CD4-positive, alpha-beta T cell treated with Interleukin-15 for 1 hour (primary cell): ENCODE results near the gene PCCA.
"Not testable (repeated sequence)": the region's sequence is repeated elsewhere in the genome, so short reads cannot be mapped to it uniquely, and the experiment has no call there.

Experiments used
- DNase-seq: peaks from one replicate; pipeline ENCODE4 v3.0.0-alpha.2; 2020

PCCA gene, protein sequence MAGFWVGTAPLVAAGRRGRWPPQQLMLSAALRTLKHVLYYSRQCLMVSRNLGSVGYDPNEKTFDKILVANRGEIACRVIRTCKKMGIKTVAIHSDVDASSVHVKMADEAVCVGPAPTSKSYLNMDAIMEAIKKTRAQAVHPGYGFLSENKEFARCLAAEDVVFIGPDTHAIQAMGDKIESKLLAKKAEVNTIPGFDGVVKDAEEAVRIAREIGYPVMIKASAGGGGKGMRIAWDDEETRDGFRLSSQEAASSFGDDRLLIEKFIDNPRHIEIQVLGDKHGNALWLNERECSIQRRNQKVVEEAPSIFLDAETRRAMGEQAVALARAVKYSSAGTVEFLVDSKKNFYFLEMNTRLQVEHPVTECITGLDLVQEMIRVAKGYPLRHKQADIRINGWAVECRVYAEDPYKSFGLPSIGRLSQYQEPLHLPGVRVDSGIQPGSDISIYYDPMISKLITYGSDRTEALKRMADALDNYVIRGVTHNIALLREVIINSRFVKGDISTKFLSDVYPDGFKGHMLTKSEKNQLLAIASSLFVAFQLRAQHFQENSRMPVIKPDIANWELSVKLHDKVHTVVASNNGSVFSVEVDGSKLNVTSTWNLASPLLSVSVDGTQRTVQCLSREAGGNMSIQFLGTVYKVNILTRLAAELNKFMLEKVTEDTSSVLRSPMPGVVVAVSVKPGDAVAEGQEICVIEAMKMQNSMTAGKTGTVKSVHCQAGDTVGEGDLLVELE

DNA sequence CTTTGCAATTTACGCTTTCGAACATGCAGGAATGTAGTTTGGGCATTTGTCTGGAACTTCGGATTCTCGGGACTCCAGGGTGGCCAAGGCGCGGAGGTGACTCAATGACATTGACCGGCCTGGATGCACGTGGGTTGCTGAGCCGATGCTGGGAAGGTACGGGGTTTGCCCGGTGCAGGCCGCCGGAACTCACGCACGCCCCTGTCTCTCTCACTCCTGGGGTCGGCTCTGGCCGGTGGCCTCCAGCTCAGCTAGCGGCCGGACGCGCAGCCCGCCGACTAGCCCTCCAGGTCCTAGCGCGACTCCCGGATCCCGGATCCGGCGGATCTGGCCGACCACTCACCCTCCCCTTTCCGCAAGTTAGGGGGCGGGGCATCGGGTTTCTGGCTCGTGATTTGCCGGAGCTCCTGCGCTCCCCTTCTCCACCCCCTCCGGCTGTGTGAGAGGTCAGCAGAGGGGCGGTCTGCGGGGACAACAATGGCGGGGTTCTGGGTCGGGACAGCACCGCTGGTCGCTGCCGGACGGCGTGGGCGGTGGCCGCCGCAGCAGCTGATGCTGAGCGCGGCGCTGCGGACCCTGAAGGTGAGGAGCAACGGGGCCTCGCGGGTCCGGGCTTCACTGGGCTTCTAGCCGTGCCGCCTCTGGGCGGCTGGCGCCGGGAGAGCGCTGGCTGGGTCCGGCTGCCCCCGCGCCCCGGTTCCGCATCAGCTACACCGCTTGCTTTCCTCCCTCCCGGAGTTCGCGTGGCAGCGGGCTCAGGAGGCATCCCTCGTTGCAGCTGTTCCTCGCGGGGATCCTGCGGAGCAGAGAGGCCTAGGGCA, at the start of gene PCCA:
Gene PCCA (plus strand): TSS at position 450 of the 821 bp plus-strand sequence. CDS start 28 bp downstream, at position 478.
- peak; percentile 79 for DNase-seq

DNA sequence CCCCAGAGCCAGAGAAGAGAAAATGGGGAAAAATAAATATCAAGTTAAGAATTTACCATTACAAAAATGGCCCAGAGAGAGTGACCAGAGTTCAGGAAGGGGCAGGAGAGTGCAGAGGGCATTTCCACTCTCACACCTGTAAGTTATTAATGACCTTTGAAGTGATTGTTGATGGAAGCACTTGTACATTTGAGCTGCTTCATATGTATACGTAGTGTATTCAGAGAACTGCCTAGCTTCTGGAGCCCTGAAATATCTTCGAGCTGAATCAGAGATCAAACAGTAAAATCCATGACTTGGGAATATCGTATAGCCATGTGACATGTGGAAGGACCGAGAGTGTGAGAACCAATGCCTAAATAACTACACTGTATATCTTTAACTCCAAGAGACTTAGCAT, 49.2 kb upstream of the PCCA start:
- no peak for DNase-seq

DNA sequence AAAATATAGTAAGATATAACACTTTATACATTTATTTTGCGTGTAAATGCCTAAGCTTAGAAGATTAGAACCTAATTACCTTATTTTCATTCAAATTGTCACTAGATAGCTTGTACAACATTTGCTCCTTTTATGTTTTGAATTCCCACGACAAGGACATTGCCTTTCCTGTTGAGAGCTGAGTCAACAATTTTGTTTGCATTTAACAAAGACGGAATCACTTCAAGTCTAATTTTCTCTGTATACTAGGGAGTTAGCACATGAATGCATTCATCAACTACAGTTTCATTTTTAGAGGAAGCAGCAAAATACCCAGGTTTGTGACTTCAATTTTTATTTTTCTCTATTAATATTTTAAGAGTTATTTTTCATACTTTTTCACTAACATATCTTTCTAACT, 48.7 kb upstream of the PCCA start:
- DNase-seq, result no peak

DNA sequence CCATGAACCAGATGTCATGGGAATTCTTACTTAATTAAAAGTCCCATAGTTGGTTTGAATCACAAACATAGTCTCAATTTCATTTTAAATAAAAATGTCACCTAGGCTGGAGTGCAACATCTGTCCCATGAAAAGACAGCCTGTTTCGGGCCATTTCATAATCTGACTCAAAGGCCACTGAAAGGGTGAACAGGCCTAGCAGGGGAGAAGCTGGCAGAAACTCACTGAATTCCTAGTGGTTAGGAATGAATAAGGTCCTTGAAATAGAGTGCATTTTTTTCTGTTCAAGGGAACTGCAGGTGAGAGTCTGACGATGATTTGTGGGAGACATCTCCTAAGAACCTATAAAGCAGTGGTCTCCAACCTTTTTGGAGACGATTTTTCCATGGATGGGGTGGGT, 44.0 kb upstream of the PCCA start:
- DNase-seq, result no peak

DNA sequence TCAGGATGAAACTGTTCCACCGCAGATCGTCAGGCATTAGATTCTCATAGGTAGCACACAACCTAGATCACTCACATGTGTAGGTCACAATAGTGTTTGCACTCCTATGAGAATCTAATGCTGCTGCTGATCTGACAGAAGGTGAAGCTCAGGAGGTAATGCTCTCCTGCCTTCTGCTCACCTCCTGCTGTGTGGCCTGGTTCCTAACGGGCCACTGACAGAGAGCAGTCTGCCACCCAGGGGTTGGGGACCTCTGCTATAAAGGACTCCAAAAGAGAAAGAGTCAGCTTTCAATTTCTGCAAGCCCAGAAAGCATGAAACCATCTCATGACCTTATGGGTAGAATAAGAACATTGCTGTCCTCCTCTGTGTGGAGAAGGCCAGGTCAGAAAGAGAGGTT, 43.5 kb upstream of the PCCA start:
- DNase-seq, result no peak

DNA sequence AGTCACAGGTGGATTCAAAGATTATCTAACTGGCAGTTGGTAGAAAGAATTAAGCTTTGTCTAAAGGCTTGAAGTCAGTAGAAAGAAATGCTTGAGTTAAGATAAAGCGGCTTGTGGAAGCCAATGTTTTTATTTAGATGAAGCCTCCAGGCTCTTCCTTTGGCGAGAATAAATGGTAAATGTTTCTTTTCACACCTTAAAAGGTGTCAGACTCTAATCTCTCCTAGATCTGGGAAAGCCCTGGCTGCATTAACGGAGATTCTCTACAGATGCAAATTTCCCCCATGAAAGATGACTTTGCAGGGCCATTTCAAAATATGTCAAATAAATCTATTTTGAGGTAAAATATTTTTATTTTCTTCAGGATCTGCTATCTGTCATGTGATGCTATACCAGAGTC, 37.8 kb upstream of the PCCA start:
- DNase-seq, result no peak

DNA sequence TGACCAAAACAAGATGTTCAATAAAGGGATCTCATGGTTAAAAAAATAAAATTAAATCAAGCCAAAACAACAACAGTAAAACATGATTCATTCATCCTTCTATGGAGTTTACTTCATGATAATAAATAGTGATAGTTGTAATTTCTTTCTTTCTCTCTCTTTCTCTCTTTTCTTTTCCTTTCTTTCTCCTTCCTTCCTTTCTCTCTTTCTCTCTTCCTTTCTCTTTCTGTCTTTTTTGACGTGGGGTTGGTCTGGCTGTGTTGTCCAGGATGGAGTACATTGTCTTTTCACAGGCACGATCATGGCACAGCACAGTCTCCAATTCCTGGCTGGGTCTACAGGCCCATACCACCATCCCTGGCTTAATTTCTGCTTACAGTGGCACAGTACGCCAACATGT, 29.1 kb upstream of the PCCA start:
- no peak for DNase-seq

DNA sequence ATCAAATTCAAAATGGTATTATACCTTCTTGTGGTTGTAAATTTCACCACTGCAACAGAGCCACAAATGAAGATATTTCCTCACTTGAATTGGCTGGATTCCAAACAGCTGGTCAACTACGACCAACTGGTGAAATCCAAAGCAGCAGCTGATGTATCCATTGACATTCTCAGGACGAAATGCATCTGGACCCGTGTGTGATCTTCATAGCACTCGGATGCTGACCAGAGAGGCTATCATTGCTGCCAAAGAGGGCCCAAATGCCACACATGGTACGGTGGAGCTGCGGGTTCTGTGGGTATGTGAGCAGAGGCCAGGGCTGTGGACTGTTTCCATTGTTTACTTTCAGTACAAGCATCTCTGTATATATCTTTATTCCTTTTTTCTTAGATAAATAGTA, 25.6 kb upstream of the PCCA start:
- DNase-seq, result no peak

DNA sequence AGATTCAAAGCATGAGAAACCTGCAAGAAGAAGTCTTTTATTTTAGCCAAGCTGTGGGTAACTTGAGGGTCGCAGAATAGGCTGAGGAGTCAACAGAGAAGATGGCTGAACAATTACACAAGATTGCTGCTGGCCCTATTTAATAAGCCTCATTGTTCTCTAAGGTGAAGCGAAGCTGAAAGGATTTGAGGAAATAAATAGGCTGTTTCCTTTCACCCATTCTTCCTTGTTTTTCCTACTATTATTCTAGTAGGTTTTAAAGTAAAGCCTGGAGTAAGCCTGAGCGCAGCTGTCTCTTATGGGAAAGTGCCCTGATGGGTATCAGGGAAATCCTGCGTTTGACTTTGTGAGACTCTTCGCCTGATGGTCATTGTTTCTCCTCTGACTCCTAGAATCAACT, 25.0 kb upstream of the PCCA start:
- DNase-seq, result no peak

DNA sequence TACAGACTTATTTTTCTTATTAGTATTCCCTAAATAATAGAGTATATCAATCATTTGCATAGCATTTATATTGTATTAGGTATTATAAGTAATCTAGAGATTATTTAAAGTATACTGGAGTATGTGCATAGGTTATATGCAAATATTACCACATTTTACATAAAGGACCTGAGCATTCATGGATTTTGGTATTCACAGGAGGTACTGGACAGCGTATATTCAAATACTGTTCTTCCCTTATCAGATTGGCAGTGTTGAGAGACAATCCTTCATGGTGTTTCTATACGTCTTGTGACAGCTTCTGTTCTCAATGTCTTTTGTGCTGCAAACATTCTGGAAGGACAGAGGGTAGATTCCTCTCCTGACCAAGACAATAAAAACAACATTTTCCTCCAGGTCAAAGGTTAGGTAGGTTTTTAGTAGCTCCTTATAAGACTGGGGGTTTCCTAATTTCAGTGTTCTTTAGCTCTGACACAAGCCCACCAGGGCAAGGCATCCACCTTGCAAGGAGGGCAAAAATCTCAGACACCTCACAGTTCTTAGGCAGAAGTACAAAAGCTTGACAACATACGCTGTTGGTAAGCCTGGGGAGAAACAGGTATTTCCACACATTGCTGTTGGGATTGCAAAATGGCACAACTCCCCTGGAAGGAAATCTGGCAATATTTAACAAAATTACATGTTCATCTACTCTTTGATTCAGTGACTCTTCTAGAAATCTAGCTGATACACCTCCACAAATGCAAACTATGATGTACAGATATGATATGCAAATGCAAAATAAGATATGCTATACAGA, 20.6 kb upstream of the PCCA start:
- DNase-seq, result no peak

DNA sequence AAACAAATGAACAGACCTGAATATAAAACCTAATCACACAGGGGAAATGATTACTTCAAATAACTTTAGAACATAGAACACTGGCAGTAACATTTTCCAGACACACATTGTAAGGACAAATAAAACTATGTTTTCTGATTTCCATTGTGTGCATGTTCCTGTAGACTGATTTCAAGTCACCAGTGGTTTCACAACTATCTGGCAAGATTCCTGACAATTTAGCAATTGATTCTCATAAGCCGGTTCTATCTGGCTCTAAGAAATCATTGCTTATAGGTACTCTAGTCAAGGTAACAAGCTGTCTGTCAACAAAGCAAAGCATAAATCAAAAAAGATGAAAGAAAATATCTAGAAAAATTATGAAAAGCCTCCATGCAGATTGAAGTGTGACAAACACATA, 19.6 kb upstream of the PCCA start:
- DNase-seq, result no peak

DNA sequence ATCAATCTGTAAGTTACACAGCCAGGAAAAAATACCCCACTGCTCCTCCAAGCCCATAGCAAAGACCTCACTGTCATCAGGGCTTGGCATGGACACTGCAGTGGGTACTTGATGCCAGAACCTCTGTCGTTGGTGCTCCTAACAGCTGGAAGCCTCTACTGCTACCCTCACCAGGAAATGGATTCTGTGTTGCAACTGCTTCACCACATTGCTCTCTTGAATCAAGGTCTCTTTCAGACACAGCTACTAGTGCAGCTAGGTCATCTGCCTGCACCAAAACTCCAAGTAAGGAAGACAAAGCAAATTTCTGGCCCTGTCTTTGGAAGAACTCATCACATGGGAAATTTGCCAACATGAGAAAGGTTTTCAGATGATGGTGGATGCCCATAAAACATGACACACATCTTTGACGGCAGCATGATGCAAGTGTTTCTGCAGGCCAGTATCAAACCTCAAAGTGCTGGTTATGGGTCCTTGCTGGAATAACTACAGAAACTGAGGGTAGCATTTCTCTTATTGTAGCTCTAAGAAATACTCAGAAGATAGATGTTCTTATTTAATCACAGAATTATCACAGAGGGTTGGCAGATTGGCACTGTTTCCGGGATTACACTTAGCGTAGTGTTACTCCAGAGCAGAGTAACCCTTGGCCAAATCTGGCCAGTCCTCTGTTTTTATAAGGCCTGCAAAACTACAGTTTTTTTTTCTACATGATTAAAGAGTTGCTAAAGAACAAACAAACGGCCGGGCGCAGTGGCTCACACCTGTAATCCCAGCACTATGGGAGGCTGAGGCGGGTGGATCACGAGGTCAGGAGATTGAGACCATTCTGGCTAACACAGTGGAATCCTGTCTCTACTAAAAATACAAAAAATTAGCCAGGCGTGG, 12.9 kb upstream of the PCCA start:
- no peak for DNase-seq

DNA sequence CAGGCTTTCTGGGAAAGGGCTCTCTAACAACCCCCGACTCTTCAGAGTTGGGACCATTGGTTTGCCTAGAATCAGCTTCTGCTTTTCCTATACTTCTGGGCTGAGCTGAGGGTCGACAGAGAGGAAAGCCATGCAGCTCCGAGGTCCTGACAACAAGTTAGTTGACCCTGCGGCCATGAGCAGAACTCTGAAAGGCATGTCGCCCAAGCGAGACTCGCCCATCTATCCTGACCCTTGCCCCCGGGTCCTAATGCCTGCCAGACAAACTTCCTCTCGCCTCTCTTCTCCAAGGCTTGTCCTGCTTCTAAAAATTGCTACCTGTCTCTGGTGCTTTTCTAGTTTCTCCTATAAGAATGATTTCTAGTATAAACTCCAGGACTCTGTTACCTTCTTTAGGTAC, 9.9 kb upstream of the PCCA start:
- not testable (repeated sequence) for DNase-seq

DNA sequence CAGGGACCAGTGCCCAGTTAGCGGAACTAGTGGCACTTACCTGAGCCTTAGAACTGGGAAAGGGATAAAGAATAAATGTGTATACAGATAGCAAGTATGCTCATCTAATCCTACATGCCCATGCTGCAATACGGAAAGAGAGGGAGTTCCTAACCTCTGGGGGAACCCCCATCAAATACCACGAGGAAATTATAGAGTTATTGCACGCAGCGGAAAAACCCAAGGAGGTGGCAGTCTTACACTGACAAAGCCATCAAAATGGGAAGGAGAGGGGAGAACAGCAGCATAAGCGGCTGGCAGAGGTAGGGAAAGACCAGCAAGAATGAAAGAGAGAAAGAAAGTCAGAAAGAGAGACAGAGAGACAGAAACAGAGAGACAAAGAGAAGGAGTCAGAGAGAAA, 5.5 kb upstream of the PCCA start:
- not testable (repeated sequence) for DNase-seq

DNA sequence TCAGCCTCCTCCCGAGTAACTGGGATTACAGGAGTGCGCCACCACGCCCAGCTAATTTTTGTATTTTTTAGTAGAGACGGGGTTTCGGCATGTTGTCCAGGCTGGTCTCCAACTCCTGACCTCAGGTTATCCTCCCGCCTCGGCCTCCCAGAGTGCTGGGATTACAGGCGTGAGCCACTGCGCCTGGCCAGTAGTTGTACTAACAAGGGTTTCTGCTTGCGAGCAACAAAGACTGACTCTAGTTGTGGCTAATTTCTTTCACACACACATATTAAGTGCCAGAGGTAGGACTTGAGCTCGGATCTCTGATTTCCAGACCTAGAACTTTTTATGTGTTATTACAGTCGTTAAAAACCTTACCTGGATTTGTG, 635 bp upstream of the PCCA start:
- DNase-seq, result no peak

DNA sequence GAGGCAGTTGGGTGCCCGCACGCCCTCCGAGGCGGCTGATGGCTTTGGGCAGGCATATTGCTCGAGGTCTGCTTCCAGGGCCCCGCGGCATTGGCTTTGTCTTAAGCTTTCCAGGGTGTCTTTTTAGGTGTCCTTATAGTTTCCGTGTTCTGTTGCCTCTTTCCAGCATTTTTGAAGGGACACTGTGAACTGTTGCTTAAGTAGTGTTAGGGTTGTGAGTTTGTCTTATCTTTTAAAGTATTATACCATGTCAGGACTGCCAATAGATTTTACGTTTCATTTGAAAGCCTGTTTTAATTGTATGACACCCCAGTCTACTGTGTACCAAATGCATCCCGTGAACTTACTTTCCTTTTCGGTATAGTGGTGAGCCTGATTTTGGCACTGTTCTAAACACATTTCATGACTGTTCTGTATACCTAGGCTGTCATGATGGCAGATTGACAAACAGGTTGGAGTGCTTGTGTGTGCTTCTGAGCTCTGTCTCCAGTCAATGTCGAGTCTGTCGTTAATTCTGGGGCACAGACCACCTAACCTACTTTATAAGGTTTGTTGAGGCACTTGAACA, 656 bp downstream of the PCCA start:
- DNase-seq, result no peak

DNA sequence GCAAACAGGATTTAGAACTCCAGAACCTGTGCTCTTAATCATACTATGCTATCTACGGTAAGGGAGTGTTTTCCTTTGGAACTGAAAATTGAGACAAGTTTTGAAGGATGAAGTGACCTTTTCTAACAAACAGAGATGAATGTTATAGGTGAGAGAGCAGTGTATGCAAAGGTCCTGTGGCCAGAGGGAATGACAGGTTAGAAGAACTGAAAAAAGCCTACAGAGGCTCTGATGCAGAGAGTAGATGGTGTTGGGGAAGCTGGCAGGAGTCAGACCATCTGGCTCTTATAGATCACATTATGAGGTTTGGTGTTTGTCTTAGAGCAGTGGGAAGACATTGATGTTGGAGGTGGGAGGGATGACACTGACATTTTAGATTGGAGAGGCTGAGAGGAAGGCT, 2.0 kb downstream of the PCCA start:
- no peak for DNase-seq

DNA sequence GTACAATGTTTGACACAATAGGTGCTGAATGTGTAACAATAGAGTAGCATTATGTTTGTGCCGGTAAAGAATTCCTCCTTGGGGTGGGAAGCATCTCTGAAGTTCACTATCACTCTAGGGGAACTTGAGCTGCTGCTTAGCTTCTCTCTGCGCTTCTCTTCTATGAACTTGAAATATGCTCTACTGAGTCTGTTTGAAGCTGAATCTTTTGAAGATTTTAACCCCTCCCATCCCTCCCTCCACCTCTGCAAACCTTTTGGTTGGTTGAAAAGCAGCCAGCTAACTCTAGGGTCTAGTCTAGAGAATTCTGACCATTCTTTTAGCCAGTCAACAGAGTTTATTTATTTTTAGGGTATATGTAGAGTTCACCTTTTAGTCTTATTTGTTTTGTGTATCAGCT, 2.5 kb downstream of the PCCA start:
- no peak for DNase-seq

DNA sequence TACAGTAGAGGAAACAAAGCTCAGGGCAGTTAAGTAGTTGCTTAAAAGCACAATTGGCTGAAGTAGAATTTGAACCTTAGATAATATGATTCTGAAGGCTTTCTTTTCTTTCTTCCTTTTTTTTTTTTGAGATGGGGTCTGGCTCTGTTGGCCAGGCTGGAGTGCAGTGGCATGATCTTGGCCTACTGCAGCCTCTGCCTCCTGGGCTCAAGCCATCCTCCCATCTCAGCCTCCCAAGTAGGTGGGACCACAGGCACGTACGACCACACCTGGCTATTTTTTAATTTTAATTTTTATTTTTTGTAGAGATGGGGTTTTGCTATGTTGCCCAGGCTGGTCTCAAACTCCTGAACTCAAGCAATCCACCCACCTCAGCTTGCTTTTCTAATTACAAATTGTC, 3.4 kb downstream of the PCCA start:
- not testable (repeated sequence) for DNase-seq

DNA sequence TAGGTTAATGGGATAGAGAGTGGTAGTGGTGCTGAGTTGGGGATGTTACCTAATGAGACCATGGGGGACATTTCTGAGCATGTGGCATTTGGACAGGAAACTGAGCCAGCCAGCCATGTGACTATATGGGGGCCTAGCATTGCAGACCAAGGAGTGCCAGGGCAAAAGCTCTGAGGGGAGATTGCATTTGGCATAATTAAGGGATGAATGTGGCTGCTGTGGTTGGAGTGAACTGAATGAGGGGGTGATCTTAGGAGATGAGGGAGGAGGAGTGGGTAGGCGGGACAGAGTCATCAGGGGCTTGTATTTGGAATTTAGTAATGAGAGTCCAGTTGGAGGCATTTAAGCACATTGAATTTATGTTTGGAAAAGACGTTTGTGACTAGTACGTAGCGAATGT, 6.6 kb downstream of the PCCA start:
- DNase-seq, result no peak

DNA sequence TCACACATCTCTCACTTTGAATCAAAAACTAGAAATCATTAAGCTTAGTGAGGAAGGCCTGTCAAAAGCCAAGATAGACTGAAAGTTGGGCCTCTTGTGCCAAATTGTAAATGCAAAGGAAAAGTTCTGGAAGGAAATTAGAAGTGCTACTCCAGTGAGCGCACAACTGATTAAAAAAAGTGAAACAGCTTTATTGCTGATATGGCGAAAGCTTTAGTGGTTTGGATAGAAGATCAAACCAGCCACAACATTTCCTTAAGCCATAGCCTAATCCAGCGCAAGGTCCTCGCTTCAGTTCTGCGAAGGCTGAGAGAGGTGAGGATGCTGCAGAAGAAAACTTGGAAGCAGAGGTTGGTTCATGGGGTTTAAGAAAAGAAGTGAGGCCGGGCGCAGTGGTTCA, 7.6 kb downstream of the PCCA start:
- no peak for DNase-seq
